HL-60 (cell line): ENCODE measurements around the gene RFLNA.

ENCODE experiments used
- DNase-seq, 2 experiments: peaks; one replicate each; pipeline ENCODE4 v3.0.0-alpha.2; 2010 to 2020; ENCODE audit warnings: low read depth in 1 of 2, low spot score in 1 of 2
- H3K27ac ChIP-seq: fragments of 250-450 bp; sonication (Bioruptor Pico); replicated peaks from 2 replicates; pipeline ENCODE4 v1.5.1; 2020; ENCODE audit warnings: mild to moderate bottlenecking, moderate library complexity
- H3K27me3 ChIP-seq: fragments of 250-450 bp; sonication (Bioruptor Pico); 2 replicates; pipeline ENCODE4 v1.5.1; 2021; ENCODE audit warnings: mild to moderate bottlenecking, moderate library complexity; ENCODE audit not compliant: insufficient read depth, poor library complexity, severe bottlenecking
- H3K4me3 ChIP-seq: replicated peaks from 2 replicates; pipeline ENCODE4 v1.5.1; 2011; ENCODE audit warnings: mild to moderate bottlenecking, control low read depth, low read length; ENCODE audit not compliant: insufficient read depth
- CTCF ChIP-seq: IDR thresholded peaks from one replicate; pipeline ENCODE4 v1.5.1; 2011; ENCODE audit warnings: low read length, control low read depth, inconsistent platforms; ENCODE audit not compliant: insufficient read depth
- GABPA ChIP-seq: IDR thresholded peaks from 2 replicates; pipeline ENCODE4 v1.6.1; 2012; ENCODE audit warnings: low read depth
- POLR2AphosphoS5 ChIP-seq: IDR thresholded peaks from 2 replicates; pipeline ENCODE4 v1.6.1; 2012; ENCODE audit warnings: low read depth
- REST ChIP-seq: IDR thresholded peaks from 2 replicates; pipeline ENCODE4 v1.6.1; 2012; ENCODE audit warnings: low read depth; ENCODE audit not compliant: insufficient replicate concordance
- SPI1 ChIP-seq: IDR thresholded peaks from 2 replicates; pipeline ENCODE4 v1.6.1; 2012; ENCODE audit warnings: low read depth, mild to moderate bottlenecking, borderline replicate concordance

RFLNA gene

GRCh38 chr12:124314207-124314606, 19.3 kb downstream of the RFLNA start:
- TF ChIP-seq SPI1 (no peak), GABPA (no peak), POLR2AphosphoS5 (no peak), CTCF (no peak), REST (no peak)
- no peak overlapping the region for H3K4me3 ChIP-seq
- DNase-seq = no peak
- no peak overlapping the region for H3K27ac ChIP-seq
- peaks cover 2% of the 10 kb centered on the region for H3K27me3 ChIP-seq

- TF ChIP-seq SPI1 (no peak), GABPA (no peak), POLR2AphosphoS5 (no peak), REST (no peak), CTCF (no peak)
- peaks cover 2% of the 10 kb centered on the region for H3K27me3 ChIP-seq
- no peak overlapping the region for H3K27ac ChIP-seq
- no peak for DNase-seq
- H3K4me3 ChIP-seq = no peak overlapping the region
These were observed 19.9 kb downstream of the RFLNA start for GRCh38 chr12:124314766-124315165.

GRCh38 chr12:124315372-124316044, 20.6 kb downstream of the RFLNA start:
- no peak overlapping the region for H3K4me3 ChIP-seq
- DNase-seq = no peak

More at GRCh38 chr12:124315372-124316044, 20.6 kb downstream of the RFLNA start:
- Histone ChIP-seq H3K27ac (no peak overlapping the region), H3K27me3 (peaks cover 2% of the 10 kb centered on the region)
- no peak for TF ChIP-seq SPI1
- TF ChIP-seq POLR2AphosphoS5 = no peak
- no peak for TF ChIP-seq GABPA
- TF ChIP-seq REST = no peak
- no peak for TF ChIP-seq CTCF
